AG10803 (cell line): ENCODE results near the gene CCDC24.
A peak's percentile ranks its signal among the peaks of the same experiment; 100 is the strongest.

ENCODE experiments used
- DNase-seq: peaks from one replicate; pipeline ENCODE4 v3.0.0; 2010; ENCODE audit warnings: low read depth
- H3K4me3 ChIP-seq: 2 replicates; pipeline ENCODE4 v1.5.1; 2011; ENCODE audit warnings: mild to moderate bottlenecking, low read length, control low read depth
- TF ChIP-seq, protein P1 (sequence below): conservative IDR thresholded peaks from 2 replicates; pipeline ENCODE4 v1.5.1; 2011; ENCODE audit warnings: mild to moderate bottlenecking, low read length, control low read depth, inconsistent platforms

The CCDC24 gene

DNA sequence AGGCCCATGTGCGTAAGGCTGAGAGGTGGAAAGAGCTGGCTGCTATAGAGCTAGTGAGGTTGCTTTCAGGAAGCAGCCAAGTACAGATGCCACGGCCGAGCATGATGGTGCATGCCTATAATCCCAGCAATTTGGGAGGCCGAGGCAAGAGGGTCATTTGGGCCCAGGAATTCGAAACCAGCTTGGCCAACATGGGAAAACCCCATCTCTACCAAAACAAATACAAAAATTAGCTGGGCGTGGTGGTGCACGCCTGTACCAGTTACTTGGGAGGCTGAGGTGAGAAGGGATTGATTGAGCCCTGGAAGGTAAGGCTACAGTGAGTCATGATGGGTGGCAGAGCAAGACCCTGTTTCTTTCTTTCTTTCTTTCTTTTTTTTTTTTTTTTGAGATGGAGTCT, 2.7 kb downstream of the CCDC24 start:
- TF ChIP-seq, protein P1, sequence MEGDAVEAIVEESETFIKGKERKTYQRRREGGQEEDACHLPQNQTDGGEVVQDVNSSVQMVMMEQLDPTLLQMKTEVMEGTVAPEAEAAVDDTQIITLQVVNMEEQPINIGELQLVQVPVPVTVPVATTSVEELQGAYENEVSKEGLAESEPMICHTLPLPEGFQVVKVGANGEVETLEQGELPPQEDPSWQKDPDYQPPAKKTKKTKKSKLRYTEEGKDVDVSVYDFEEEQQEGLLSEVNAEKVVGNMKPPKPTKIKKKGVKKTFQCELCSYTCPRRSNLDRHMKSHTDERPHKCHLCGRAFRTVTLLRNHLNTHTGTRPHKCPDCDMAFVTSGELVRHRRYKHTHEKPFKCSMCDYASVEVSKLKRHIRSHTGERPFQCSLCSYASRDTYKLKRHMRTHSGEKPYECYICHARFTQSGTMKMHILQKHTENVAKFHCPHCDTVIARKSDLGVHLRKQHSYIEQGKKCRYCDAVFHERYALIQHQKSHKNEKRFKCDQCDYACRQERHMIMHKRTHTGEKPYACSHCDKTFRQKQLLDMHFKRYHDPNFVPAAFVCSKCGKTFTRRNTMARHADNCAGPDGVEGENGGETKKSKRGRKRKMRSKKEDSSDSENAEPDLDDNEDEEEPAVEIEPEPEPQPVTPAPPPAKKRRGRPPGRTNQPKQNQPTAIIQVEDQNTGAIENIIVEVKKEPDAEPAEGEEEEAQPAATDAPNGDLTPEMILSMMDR: no peak
- no peak for DNase-seq
- H3K4me3 ChIP-seq: no peak overlapping the region

DNA sequence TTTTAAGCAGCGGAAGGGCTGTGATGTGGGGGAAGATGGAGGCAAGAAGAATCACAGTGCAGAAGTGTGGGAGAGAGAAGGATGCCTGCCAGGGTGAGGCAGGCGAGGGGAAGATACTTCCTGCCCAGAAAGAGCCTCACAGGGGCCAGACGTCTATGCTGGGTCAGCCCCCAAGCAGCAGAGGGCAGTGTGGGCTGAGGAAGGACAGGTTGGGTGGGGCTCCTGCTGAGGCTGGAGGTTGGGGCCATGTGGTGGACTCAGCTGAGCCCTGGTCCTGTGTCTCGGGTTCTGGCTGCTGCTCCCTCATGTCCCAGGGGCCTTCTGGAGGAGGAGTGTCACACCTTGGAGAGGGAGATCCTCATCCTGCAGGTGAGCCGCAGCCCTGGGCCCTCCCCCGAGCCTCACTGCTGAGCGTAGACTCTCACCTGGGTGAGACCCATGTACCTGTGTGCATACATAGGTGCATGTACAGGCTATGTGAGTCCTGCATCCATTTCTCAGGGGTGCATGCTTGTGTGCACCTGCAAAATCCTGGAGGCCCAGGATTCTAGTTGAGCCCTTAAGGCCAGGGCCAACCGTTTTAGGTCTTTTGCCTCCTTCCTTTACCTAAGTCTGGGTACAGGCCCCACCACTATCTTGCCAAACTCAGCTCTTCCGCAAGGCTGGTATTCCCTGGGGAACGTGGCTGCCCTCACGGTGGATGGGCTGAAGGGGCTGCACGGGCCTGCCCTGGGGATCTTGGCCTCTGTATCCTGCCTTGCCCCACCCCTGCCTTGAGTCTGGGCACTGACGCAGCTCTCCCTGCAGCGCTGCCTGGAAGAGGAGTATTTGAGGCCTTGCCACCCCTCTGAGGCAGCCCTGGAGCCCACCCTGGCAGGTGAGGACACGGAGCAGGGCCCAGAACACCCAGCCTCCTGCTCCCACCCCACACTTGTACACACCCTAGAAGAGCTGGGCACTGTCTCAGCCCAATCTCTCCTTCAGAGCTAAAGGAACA, 3.7 kb downstream of the CCDC24 start:
- peak; percentile 22 for DNase-seq
- no peak overlapping the region for H3K4me3 ChIP-seq
- TF ChIP-seq, protein P1: peak; percentile 39

DNA sequence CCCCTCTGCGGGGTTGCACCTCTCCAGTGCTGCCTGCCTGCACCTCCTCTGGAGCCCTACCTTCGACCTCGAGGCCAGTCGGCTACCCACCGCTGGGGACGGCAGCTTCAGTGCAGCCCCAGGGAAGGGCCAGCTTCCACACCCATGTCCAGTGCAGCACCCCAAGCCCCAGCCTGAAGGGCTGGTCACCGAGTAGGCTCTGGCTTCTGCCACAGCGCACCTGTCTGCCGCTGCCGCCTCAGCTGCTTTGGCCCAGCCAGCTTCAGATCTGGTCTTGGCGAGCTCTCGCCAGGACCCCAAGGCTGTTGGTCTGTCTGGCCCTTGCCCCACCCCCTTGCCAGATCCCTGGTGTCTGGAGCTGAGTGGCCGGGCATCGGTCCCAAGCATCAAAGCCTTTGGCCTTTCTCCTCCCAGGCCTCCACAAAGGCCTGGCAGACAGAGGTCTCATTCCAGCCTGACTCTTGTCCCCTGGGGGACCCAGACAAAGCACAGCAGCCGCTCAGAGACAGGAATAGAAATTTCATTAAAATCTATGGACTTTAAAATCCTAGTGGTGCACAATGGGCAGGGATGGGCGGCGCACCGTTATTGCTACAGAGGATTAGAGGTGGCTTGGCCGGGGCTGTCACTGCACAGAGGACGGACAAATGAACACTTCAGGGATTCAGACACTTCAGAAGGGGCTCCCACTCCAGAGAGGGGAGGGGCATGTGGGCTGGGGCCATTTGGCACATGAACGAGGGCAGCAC, 4.8 kb downstream of the CCDC24 start:
- TF ChIP-seq, protein P1: no peak
- DNase-seq: no peak
- H3K4me3 ChIP-seq: no peak overlapping the region

DNA sequence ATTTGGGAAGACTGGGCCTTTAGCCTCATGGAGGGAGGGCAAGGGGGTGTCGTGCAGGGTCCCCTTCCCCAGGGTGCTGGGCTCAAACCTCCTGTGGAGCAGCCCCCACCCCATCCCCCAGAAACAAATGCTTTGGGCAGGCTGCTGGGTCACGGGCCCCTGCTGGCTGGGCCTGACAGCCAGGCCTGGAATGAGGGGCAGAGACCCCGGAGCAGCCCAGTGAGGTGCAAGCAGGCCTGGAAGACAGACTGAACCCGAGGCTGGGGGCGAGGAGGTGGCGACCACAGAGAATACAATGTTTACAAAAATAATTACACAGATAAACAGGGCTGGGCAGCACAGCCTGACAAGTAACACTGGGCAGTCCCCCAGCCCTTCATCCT, 5.3 kb downstream of the CCDC24 start:
- TF ChIP-seq, protein P1: no peak
- H3K4me3 ChIP-seq: no peak overlapping the region
- DNase-seq: no peak

DNA sequence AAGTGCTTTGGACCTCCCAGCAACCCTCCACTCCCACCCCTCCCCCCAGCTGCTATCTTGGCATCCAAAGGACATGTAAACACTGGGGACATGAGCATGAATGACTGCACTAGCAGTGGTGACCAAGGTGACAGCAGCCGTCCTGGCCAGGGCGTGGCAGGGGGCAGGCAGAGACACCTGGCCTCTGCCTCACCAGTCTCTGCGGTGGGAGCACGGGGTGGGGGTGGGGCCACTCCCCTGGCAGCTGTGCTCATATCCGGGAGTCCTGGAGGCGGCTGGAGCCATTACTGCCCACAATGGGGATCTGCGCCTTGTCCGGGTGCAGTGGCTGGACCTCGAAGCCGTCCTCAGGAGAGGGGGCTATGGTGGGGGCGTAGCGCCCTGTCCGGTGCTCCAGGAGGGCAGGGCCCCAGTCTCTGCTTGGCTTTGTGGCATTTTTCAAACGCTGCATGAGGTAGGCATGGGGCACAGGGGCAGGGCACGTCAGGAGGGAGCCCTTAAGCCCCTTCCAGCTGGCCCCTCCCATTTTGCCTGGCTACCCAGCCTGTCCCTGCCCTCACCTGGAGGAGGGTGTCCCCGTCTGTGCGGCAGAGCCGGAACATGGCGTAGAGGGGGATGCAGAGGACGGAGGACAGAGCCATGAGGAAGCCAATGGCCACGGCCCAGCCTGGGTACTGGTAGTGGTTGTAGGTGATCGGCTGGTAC, 6.0 kb downstream of the CCDC24 start:
- H3K4me3 ChIP-seq: no peak overlapping the region
- no peak for DNase-seq
- TF ChIP-seq, protein P1: no peak

DNA sequence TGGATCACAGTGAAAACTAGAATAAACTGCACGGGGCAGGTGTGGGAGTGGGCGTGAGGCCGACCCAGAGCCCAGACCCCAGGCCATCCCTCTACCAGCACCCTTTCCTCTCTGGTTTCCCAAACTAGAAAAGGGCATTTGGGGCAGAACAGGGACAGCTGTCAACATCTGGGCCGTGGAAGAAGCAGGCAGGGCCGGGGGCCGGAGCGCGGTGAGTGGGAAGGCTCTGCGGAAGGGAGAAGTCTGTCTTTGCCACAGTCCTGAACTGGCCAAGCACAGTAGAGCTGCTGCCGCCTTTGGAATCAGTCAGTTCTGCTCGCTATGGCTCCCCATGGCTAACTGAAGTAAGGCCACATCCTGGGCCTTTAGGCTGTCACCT, 6.6 kb downstream of the CCDC24 start:
- TF ChIP-seq, protein P1: no peak
- DNase-seq: no peak
- H3K4me3 ChIP-seq: no peak overlapping the region
